A549 (cell line): ENCODE measurements around the gene EPB41L4A. TPM values are rescaled to one million over a fixed set of nuclear protein-coding genes. Genes with fewer than 3 reads are reported as not detected.

Experiments used
- ATAC-seq, 2 experiments: fragments of 200-7000 bp in 1 of 2; fragments of >200 bp in 1 of 2; cut with Nextera tagmentation in 1 of 2; cut with Tn5 transposase in 1 of 2; 3 replicates each; pipeline versions ENCODE4 v1.8.0 to v1.9.1; 2018 to 2020; ENCODE audit warnings: mild to moderate bottlenecking in 1 of 2, moderate library complexity in 1 of 2
- CTCF ChIA-PET: fragments of 300-600 bp; sonication (Branson Sonifier 250); formaldehyde crosslinking; extraction: SDS; loops from one replicate; lab custom pipeline; 2021; ENCODE audit warnings: antibody characterized with exemption, inconsistent platforms; lab: Yijun Ruan, JAX
- POLR2A ChIA-PET: fragments of 350-600 bp; formaldehyde crosslinking; extraction: SDS; loops from one replicate; lab custom pipeline; 2021; ENCODE audit warnings: antibody characterized with exemption, inconsistent platforms; lab: Yijun Ruan, JAX
- DNase-seq, 2 experiments: peaks; one replicate each; pipeline versions ENCODE4 v3.0.0 to v3.0.0-alpha.2; 2011 to 2016; ENCODE audit warnings: low read depth in 1 of 2, low spot score in 1 of 2
- FAIRE-seq: peaks from 2 replicates; lab custom pipeline; 2011; peaks lifted over from hg19 to GRCh38; lab: Jason Lieb, UNC
- H3K27ac ChIP-seq, 2 experiments: fragments of >200 bp; sonication (Bioruptor Twin); formaldehyde crosslinking; 3 replicates each; pipeline ENCODE4 v1.5.1; 2016 to 2017
- H3K4me1 ChIP-seq: fragments of >200 bp; sonication (Bioruptor Twin); formaldehyde crosslinking; 3 replicates; pipeline ENCODE4 v1.6.1; 2016
- H3K4me2 ChIP-seq: fragments of >200 bp; sonication (Bioruptor Twin); formaldehyde crosslinking; 3 replicates; pipeline ENCODE4 v1.6.1; 2016
- H3K4me3 ChIP-seq: fragments of >200 bp; sonication (Bioruptor Twin); formaldehyde crosslinking; 3 replicates; pipeline ENCODE4 v1.5.1; 2016
- H3K9me3 ChIP-seq: fragments of >200 bp; sonication (Bioruptor Twin); formaldehyde crosslinking; 3 replicates; pipeline ENCODE4 v1.6.1; 2016
- CBX2 ChIP-seq: fragments of 200-600 bp; sonication (generic); IDR thresholded peaks from 2 replicates; pipeline ENCODE4 v1.6.1; 2016; ENCODE audit warnings: low read depth, mild to moderate bottlenecking, borderline replicate concordance
- FOXS1 ChIP-seq: fragments of 250-450 bp; sonication (Bioruptor Pico); IDR thresholded peaks from 2 replicates; pipeline ENCODE4 v1.5.0; 2020; ENCODE audit warnings: mild to moderate bottlenecking, moderate library complexity
- HDAC2 ChIP-seq: fragments of 200-600 bp; sonication (generic); IDR thresholded peaks from 2 replicates; pipeline ENCODE4 v1.6.1; 2016
- HOXB5 ChIP-seq: fragments of 250-450 bp; sonication (Bioruptor Pico); IDR thresholded peaks from 2 replicates; pipeline ENCODE4 v1.5.0; 2020; ENCODE audit warnings: mild to moderate bottlenecking, moderate library complexity
- JUNB ChIP-seq: fragments of >200 bp; sonication (Bioruptor Twin); formaldehyde crosslinking; IDR thresholded peaks from 2 replicates; pipeline ENCODE4 v1.6.1; 2016
- KDM1A ChIP-seq: fragments of 200-600 bp; sonication (generic); IDR thresholded peaks from 2 replicates; pipeline ENCODE4 v1.6.1; 2016; ENCODE audit warnings: low read depth, mild to moderate bottlenecking
- KDM5A ChIP-seq: fragments of 200-600 bp; sonication (generic); IDR thresholded peaks from 2 replicates; pipeline ENCODE4 v1.6.1; 2016; ENCODE audit warnings: antibody characterized with exemption, mild to moderate bottlenecking
- NPAS2 ChIP-seq: fragments of 250-450 bp; sonication (Bioruptor Pico); IDR thresholded peaks from 2 replicates; pipeline ENCODE4 v1.8.0; 2022; ENCODE audit warnings: mild to moderate bottlenecking, moderate library complexity, borderline replicate concordance
- POLR2AphosphoS2 ChIP-seq: conservative IDR thresholded peaks from 2 replicates; pipeline ENCODE4 v1.6.1; 2012; ENCODE audit warnings: low read length, improper control_type of control experiment, inconsistent platforms
- RCOR1 ChIP-seq: fragments of 150-350 bp; IDR thresholded peaks from 2 replicates; pipeline ENCODE4 v1.6.1; 2014; ENCODE audit warnings: antibody characterized with exemption, low read length, low read depth
- RFX5 ChIP-seq: fragments of 450-650 bp; IDR thresholded peaks from 2 replicates; pipeline ENCODE4 v1.7.1; 2014; ENCODE audit warnings: antibody characterized with exemption, mild to moderate bottlenecking, moderate library complexity
- RNF2 ChIP-seq: fragments of 200-600 bp; sonication (generic); IDR thresholded peaks from 2 replicates; pipeline ENCODE4 v1.6.1; 2016; ENCODE audit warnings: low read depth, mild to moderate bottlenecking, antibody characterized with exemption, moderate library complexity, borderline replicate concordance
- TP53 ChIP-seq: fragments of 250-450 bp; sonication (Bioruptor Pico); IDR thresholded peaks from 2 replicates; pipeline ENCODE4 v1.5.0; 2021; ENCODE audit warnings: mild to moderate bottlenecking, moderate library complexity
- WGBS: methylation state at CpG from one replicate; pipeline ENCODE4 v1.1.6; 2017; ENCODE audit errors: missing lambda C conversion rate; 5-methylcytosine and 5-hydroxymethylcytosine counted together
- polyA plus RNA-seq, 4 experiments: library from polyadenylated mRNA; depleted of rRNA in 3 of 4; stranded (reverse); fragments of >200 nt; fragmentation: RNase III in 1 of 4; extraction: RNeasy Plus Mini Kit Qiagen cat#74134 plus additional on column Dnase treatment in 1 of 4; gene quantifications; 2 replicates in 3 of 4; 3 replicates in 1 of 4; pipeline ENCODE4 v1.2.3, GENCODE V29; 2011 to 2017
- TF ChIP-seq, protein P1 (sequence below): fragments of 250-450 bp; sonication (Bioruptor Pico); IDR thresholded peaks from 2 replicates; pipeline ENCODE4 v1.5.0; 2021; ENCODE audit warnings: mild to moderate bottlenecking, moderate library complexity, borderline replicate concordance
- TF ChIP-seq, protein P2 (sequence below): IDR thresholded peaks from 2 replicates; pipeline ENCODE4 v1.6.1; 2012
- TF ChIP-seq, protein P3 (sequence below): fragments of 250-450 bp; sonication (Bioruptor Pico); IDR thresholded peaks from 2 replicates; pipeline ENCODE4 v1.5.0; 2020; ENCODE audit warnings: low read depth, mild to moderate bottlenecking, moderate library complexity
- TF ChIP-seq, protein P4 (sequence below): IDR thresholded peaks from 2 replicates; pipeline ENCODE4 v1.6.1; 2012
- TF ChIP-seq, protein P5 (sequence below): fragments of >200 bp; sonication (Bioruptor Twin); formaldehyde crosslinking; IDR thresholded peaks from 2 replicates; pipeline ENCODE4 v1.6.1; 2016

Gene EPB41L4A
- polyA plus RNA-seq, 2 of the 4 experiments (the other 2 are of a cell fraction), result 1.3 to 4.4 TPM

DNA sequence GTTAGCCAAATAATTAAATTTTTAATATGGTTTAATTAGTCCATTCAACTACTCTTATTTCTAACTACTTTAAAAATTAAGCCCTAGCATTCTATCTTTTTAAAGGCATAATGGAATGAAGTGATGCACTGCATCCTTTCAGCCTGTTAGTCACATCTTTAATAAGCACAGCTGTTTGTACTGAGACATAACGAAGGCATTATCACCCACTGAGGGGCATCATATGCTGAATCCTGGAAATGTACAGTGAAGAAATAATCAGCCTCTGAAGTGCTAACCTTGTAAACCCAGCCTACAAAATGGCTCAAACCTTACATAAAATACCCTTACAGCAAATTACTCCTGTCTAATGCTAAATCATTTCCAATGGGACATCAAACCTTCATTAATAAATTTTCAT, 33.1 kb downstream of the EPB41L4A start:
- no peak for FAIRE-seq
- H3K4me2 ChIP-seq, result no peak overlapping the region
- H3K4me1 ChIP-seq, result no peaks in the 10 kb centered on the region
- DNase-seq, result no peak
- H3K9me3 ChIP-seq, result no peaks in the 10 kb centered on the region
- no peak overlapping the region for H3K27ac ChIP-seq
- CTCF ChIA-PET, result no interaction called here
- WGBS, result 71% methylated on average over 1 of the region's 1 CpG
- no peak overlapping the region for H3K4me3 ChIP-seq
- no peak for TF ChIP-seq HDAC2
- no peak for TF ChIP-seq JUNB
- TF ChIP-seq CBX2, result no peak
- TF ChIP-seq KDM1A, result no peak
- no peak for TF ChIP-seq RCOR1
- TF ChIP-seq, protein P1, sequence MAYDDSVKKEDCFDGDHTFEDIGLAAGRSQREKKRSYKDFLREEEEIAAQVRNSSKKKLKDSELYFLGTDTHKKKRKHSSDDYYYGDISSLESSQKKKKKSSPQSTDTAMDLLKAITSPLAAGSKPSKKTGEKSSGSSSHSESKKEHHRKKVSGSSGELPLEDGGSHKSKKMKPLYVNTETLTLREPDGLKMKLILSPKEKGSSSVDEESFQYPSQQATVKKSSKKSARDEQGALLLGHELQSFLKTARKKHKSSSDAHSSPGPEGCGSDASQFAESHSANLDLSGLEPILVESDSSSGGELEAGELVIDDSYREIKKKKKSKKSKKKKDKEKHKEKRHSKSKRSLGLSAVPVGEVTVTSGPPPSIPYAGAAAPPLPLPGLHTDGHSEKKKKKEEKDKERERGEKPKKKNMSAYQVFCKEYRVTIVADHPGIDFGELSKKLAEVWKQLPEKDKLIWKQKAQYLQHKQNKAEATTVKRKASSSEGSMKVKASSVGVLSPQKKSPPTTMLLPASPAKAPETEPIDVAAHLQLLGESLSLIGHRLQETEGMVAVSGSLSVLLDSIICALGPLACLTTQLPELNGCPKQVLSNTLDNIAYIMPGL (CRISPR knock-in tag), result no peak
- TF ChIP-seq, protein P2, sequence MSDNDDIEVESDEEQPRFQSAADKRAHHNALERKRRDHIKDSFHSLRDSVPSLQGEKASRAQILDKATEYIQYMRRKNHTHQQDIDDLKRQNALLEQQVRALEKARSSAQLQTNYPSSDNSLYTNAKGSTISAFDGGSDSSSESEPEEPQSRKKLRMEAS, result no peak
- ATAC-seq, result no peak
- POLR2A ChIA-PET, result no interaction called here

DNA sequence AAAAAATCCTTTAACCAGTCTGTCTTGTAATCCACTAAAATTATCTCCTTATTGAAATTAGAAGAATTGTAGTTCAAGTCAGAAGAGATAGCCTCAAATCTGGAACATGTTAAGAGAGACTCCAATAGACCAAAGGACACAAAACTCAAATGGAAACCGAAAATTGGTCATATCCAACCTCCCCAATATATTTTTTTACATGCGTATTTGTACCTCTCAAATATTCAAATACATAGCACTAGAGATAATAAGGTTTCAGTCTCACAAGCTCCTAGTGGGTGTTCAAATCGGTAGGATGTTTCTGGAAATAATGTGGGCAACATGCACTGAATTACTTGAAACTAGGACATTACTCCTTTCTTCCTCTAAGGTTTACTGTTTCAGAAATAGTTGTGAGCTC, 33.5 kb downstream of the EPB41L4A start:
- no peaks in the 10 kb centered on the region for H3K4me1 ChIP-seq
- ATAC-seq (no peak), DNase-seq (no peak), FAIRE-seq (no peak)
- CTCF ChIA-PET, result interaction anchor here (1.5 kb wide), 1 partner anchor 11 kb away, joined by 5 read pairs; no protein-coding TSS in a partner anchor
- no peak overlapping the region for H3K4me3 ChIP-seq
- POLR2A ChIA-PET, result no interaction called here
- WGBS, result 62% methylated on average over 3 of the region's 3 CpGs
- no peaks in the 10 kb centered on the region for H3K9me3 ChIP-seq
- H3K4me2 ChIP-seq, result no peak overlapping the region
- TF ChIP-seq FOXS1, result no peak
- TF ChIP-seq, protein P2, result no peak
- TF ChIP-seq POLR2AphosphoS2, result no peak
- TF ChIP-seq, protein P3, sequence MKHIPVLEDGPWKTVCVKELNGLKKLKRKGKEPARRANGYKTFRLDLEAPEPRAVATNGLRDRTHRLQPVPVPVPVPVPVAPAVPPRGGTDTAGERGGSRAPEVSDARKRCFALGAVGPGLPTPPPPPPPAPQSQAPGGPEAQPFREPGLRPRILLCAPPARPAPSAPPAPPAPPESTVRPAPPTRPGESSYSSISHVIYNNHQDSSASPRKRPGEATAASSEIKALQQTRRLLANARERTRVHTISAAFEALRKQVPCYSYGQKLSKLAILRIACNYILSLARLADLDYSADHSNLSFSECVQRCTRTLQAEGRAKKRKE (CRISPR knock-in tag), result no peak
- TF ChIP-seq, protein P4, sequence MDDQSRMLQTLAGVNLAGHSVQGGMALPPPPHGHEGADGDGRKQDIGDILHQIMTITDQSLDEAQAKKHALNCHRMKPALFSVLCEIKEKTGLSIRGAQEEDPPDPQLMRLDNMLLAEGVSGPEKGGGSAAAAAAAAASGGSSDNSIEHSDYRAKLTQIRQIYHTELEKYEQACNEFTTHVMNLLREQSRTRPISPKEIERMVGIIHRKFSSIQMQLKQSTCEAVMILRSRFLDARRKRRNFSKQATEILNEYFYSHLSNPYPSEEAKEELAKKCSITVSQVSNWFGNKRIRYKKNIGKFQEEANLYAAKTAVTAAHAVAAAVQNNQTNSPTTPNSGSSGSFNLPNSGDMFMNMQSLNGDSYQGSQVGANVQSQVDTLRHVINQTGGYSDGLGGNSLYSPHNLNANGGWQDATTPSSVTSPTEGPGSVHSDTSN, result no peak
- no peak for TF ChIP-seq HOXB5 (CRISPR knock-in tag)
- TF ChIP-seq RNF2, result no peak
- no peak for TF ChIP-seq TP53
- TF ChIP-seq KDM5A, result no peak
- H3K27ac ChIP-seq, result no peak overlapping the region

DNA sequence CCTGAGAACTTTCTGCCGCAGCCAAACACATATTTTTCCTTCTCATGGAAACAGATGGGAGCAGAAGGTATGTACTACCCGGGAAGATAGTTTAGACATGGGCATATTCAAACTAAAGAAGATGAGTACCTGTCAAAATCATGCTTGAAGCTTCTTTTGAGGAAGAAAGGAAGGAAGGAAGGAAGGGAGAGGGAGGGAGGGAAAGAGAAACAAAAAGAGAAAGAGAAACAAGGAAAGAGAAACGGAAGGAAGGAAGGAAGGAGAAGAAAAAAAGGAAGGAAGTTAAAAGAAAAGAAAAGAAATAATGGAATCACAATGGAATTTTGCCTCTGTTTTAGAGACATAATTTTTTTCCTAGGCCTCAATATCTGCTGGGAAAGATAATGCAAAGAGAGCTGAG, 34.6 kb downstream of the EPB41L4A start:
- Histone ChIP-seq H3K27ac (no peak overlapping the region), H3K4me3 (no peak overlapping the region), H3K4me2 (no peak overlapping the region), H3K9me3 (no peaks in the 10 kb centered on the region), H3K4me1 (no peaks in the 10 kb centered on the region)
- DNase-seq (no peak), FAIRE-seq (no peak), ATAC-seq (no peak)
- 63% methylated on average over 3 of the region's 3 CpGs for WGBS
- TF ChIP-seq, protein P5, sequence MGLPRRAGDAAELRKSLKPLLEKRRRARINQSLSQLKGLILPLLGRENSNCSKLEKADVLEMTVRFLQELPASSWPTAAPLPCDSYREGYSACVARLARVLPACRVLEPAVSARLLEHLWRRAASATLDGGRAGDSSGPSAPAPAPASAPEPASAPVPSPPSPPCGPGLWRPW, result no peak
- no peak for TF ChIP-seq RFX5
- TF ChIP-seq, protein P1 (CRISPR knock-in tag), result no peak
- no peak for TF ChIP-seq NPAS2
- ChIA-PET POLR2A (no interaction called here), CTCF (interaction anchor here (1.5 kb wide), 1 partner anchor 10 kb away, joined by 5 read pairs; no protein-coding TSS in a partner anchor)
